Stimulated activated CD4-positive, alpha-beta T cell treated with anti-CD3 and anti-CD28 coated beads, Interleukin-1b, Interleukin-23, amount 100 ng/mL, for 48 hours (primary cell): Measurements from ENCODE around the gene CLK3.
"Not testable (repeated sequence)": the region's sequence is repeated elsewhere in the genome, so short reads cannot be mapped to it uniquely, and the experiment has no call there.

ENCODE experiments used
- DNase-seq: peaks from one replicate; pipeline ENCODE4 v3.0.0-alpha.2; 2020

The CLK3 gene

DNA sequence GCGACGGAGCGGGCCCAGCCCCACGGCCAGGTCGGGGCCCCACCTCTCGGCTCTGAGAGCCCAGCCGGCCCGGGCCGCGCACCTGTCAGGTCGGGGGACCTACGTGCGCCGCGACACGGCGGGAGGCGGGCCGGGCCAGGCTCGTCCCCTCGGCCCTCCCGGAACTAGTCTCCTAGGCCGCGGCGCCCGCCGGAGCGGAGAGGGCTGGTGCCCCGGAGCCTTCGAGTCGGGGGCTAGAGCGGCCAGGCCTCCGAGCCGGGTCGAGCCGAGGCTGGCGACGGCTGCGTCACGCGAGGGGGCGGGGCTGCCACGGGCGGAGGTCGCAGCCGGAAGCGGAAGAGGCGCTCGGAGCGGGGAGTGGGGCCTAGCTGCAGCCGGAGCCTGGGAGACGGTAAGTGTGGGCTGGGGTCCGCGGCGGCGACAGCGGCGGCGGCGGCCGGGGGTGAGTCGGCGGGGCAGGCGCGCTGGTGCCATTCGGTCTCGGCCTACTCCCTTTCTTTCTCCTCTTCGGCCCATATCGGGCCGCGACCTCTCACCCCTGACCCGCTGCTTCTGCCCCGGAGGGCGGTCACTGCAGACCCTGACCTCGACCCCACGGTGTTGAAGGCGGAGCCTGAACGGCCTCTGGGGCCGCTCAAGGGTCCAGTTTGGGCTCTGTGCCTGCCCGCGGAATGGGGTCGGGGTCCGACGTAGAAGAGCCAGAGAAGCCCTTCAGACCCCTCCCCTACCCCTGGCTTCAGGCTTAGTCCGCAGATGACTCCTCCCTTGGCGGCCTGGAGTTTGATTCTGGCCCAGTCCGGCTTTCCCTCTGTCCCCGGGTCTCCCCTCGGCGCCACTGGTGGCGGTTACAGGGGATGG lies at the start of gene CLK3:
Gene CLK3 (plus strand): TSS at position 329 of the 858 bp plus-strand sequence. CDS start 3,361 bp downstream, outside the sequence.
- peak; percentile 97 for DNase-seq

DNA sequence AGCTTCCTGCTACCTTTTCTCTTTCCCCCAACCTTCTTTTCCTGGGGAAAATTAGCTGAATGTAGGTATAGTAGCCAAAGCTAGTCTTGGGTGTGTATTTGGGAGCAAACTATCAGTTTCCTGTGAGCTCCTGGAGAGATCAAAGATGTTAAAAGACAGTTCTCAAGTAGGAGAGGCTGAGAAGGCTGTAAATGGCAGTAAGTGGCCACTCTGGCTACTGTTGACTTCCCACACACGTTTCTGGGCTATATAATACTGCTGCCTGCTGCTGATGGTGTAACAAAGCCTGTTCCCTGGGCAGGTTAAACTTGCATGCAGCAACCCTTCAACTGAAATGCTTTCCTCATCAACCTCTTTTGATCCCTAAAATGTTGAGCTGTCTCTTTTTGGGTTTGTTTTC lies 47.0 kb upstream of the CLK3 start:
- no peak for DNase-seq

DNA sequence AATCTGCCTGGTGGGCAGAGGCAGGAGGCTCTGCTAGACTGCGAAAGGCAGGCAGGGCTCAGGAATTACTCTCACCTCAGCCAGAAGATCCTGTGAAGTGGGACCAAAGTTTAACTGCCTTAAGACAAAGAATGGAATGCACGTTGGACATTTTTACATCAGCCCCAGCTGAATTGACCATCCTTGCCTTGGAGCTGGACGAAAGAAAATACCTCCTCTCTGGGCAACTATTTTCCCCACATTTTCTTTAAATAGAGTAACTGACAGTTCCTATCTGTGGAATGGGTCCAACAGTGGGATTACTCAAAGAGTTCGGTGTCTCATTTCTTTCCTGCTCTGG lies 45.9 kb upstream of the CLK3 start:
- DNase-seq: no peak

DNA sequence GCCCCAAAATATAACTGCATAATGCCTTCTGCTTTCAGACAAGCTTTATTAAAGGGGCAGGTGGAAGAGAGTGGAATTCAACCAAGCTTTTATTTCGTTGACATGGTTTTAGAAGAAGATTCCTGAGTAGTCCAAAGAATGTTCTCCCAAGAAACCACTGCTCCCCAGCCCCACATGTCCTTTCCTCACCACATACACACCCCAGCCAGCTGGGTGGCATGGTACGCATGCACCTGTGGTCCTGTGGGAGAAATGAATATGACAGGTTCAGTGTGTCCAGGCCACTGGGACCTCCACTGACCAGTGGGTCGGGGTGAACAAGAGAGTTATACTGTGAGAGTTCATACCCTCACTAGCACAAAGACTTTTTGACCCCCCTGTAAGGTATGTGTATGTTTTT lies 44.4 kb upstream of the CLK3 start:
- no peak for DNase-seq

DNA sequence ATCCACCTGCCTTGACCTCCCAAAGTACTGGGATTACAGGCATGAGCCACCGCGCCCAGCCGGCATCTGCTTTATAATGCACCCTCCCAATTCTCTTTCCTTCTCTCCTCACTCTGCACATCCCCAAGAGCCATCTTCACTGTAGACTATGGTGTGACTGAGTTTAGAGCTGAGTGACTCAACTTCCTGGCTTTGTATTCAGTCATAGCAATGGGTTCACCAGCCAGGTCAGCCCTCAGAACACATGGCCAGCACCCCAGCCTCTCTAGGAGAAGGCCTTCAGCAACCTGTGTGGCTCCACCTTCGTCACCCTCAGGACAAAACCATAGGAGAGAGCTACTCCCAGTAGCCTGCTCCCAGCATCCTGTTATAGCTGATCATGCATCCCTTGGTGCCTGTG lies 41.6 kb upstream of the CLK3 start:
- DNase-seq: peak; percentile 7

DNA sequence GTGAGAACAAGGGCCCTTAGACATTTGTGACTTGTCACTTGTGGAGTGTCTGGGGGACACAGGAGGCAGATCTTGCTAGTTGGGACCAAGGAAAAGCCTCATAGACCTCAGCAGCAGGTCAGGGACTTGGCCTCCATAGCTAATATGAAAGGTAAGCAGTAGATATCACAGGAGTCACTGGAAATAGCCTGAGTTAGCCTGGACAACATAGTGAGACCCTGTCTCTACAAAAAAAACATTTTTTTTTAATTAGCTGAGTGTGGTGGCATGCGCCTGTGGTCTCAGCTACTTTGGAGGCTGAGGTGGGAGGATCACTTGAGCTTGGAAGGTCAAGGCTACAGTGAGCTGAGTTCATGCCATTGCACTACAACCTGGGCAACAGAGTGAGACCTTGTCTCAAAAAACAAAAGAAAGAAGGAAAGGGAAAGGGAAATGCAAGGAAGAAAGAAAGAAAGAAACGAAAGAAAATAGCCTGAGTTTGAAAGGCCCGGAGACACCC lies 37.1 kb upstream of the CLK3 start:
- no peak for DNase-seq

DNA sequence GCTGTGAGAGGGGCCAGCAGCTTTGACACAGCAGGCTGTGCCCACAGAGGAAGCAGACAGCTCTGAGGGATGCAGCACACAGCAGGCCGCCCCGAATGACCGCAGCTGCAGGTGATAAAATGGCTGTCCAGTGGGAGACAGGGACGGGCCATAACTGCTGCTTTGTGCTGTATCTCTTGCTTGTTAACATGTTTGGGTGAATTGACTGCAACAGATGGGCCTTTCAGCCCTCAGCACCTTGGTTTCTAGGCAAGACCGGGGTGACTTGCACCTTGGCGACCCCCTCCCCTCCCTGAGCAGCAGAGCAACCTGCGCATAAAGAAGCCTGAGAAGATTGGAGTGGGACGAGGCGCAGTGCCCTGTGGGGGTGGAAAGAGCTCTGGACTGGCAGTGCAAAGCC lies 36.6 kb upstream of the CLK3 start:
- no peak for DNase-seq

DNA sequence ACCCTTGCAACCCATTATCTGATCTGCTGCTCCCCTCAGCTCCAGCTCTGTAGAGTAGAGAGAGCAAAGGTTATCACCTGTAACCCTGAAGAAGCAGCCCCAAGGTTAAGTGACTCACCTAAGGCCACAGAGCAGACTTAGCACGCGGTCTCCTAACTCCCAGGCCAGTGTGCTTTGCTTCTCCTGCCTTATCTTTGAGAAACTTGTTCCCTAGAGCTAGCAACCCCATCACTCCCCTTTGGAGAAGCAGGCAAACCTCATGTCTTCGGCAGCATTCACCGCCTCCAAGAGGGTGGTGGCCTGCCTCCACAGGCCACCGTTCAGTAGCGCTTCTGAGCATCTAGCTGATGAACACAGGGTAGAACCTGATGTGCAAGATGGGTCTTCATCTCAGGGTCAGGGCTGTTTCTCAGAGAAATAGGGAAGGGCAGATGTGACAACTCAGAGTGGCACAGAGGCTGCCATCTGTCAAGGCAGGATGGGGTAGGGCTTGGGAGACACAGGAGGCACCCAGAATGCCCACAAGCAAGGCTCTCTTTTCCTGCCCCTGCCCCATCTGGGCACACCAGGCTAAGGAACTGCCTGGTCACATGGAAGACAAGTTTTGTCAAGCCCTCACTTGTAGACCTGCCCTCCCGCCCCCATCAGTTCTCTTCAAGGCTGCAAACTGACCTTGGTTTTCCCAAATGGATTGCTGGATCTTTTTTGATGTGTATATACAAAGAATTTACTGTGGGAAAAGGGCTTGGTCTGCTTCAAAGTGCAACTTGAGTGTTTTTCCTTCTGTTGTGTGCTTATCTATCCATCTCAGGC lies 34.9 kb upstream of the CLK3 start:
- no peak for DNase-seq

DNA sequence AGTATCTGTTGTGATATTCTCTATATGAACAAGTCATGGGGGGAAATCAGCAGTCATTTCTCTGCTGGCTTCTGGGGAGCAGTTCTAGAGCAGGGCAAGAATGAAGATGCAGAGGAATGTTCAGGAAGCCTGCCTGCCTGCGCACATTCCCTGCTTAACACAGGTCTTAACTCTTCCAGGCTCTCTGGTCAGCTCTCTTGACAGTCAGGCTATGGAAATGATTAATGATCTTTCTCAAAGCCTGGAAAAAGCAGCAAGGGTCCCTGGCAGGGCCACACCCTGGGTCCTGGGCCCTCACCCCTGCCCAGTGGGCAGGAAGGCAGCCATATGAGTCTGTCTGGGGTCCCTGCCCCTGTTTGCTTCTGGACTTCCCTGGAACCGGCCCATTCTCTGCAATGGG lies 31.4 kb upstream of the CLK3 start:
- no peak for DNase-seq

DNA sequence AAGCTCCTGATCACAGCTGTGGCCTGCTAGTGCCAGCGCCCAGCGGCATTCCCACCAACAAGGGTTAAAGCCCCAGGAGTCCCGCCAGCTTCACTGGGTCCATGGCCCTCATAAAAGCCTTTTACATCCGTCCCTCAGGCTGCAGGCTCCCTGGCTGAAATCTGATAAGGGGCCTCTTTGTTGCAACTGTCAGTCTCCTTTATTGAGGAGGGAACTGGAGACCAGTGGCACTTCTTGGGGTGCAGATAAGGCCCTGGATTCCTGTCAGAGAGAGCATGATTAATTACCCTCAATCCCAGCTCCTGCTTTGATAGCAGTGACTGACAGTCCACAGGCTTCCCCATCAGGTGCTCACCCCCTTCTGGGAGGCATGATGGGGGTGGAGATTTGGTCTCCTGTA lies 30.9 kb upstream of the CLK3 start:
- DNase-seq: no peak

DNA sequence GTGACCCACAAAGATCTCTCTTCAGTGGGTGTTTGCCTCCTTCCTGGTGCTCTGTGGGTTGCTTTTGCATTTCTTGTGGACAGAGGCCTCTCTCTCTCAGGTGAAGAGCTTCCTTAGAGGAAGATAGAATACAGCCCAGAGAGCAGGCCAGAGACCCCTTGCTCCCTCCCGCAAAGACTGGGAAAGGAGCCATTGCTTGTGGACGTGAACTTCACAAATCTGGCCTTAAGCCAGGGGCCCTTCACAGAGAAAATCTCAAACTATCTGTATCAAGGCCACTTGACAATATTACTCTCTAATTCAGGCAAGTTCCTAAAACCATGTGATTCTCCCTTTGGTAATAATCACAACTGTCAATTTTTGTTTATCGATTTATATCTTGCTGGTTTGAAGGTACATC lies 30.4 kb upstream of the CLK3 start:
- DNase-seq: no peak

DNA sequence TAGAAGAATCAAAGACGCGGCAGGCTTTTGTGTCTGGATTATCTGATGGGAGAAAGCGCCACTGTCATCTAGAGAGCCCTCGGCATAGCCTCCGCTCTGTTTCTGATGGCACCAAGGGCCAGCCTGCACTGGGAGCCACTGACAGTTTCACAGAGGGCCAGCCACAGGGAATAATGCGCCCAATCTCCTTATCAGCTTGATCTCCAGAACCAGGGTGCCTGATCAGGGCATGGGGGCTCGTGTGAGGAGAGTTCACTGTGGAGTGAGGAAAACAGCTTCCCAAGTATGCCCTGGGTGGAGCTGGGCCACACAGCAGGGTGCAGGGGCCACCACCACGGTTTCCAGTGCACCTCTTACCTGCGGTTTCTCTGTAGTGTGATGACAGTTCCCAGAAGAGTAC lies 29.8 kb upstream of the CLK3 start:
- no peak for DNase-seq

DNA sequence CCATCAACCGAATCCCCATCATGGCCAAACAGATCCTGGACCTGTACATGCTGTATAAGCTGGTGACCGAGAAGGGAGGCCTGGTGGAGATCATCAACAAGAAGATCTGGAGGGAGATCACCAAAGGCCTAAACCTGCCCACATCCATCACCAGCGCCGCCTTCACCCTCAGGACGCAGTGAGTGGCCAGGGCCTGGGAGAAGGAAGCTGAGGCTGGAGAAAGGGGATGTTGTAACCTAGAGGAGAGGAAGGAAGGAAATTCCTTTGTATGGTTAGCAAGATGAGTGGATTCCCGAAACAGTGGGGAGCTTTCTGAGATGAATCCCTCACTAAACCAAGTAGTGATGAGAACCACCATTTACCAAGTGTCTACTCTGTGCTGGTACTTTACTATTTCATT lies 25.8 kb upstream of the CLK3 start:
- no peak for DNase-seq

DNA sequence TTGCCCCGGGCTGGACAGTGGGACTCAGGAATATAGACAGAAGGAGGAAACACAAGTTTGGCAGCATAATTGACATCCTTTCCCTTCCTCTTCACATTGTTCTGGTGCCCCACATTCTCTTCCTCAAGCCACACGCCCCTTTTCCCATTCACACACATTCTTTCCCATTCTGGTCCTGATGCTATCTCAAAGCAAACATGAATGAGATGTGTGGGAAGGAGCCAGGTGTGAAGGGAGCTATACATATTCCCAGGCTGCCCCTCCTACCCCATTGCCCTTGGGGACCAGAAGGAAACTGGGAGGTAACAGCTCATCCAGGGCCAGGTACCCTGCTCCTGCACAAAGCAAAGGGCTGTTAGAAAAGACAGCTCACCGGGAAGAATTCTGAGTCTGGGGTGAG lies 23.4 kb upstream of the CLK3 start:
- DNase-seq: no peak

DNA sequence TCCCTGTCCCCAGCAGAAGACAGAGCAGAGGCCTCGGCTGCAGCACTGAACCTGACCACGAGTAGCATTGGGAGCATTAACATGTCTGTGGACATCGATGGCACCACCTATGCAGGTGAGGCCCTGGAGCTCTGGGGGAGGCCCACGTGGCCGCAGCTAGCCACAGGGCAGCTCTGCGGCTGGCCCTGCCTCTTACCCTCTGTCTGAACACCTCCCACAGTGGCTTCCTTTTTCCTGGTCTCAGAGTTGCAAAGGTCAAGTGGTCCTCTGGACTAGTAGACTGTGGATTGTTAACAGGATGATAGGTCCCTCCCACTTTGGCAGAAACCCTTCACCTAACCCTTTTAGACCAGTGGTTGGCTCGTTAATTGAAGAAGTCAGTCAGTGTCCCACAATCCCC lies 22.5 kb upstream of the CLK3 start:
- DNase-seq: no peak

DNA sequence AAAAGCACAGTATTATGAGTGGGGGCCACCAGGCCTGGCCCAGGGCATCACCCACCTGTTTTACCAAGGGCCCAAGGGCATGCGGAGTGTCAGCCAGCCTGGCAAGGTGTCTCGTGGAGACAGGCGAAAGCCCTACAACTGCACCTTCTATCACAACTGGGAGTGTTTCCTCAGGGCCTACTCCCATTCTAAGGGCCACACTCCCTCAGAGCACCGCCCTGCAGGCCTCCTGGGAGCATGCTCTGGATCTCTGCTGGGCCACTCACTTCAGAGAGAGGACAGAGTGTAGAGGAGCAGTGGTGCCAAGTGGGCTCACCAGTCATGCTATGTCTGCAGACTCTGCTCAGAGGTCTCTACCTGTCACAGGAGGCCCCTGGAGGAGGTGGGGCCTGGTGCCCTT lies 21.2 kb upstream of the CLK3 start:
- DNase-seq: no peak

DNA sequence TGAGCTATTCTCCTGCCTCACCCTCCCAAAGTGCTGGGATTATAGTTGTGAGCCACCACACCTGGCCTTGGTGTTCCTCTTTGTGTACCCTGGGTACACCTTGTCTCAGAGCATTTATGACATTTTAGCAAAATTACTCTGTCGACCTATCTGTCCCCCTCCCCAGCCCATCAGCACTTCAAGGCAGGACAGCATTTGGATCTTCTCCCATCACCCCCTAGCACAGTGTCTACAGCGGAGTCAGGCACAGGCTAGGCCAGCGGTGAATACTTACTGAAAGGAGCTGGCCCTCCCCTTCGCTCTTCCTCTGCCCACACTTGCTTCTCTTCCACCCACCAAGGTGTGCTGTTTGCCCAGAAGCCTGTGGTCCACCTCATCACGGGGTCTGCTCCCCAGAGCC lies 20.4 kb upstream of the CLK3 start:
- DNase-seq: no peak

DNA sequence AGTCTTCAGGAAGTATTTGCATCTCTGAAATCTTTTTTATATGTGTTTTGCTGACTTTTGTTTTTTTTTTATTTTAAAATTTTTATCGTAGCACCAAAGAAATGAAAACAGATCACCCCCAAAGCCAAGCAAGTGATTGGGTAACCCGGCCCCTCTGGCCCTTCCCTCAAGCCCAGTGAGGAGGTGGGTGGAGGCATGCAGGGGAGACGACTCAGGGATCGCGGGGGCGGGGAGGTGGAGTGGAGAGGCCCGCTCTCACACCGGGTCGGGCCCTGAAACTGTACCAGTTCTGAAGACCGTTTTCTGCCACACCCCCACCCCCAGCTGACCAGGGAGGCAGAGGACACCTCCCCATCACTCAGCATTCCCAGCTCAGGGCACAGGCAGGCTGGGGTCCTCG lies 18.9 kb upstream of the CLK3 start:
- DNase-seq: not testable (repeated sequence)

DNA sequence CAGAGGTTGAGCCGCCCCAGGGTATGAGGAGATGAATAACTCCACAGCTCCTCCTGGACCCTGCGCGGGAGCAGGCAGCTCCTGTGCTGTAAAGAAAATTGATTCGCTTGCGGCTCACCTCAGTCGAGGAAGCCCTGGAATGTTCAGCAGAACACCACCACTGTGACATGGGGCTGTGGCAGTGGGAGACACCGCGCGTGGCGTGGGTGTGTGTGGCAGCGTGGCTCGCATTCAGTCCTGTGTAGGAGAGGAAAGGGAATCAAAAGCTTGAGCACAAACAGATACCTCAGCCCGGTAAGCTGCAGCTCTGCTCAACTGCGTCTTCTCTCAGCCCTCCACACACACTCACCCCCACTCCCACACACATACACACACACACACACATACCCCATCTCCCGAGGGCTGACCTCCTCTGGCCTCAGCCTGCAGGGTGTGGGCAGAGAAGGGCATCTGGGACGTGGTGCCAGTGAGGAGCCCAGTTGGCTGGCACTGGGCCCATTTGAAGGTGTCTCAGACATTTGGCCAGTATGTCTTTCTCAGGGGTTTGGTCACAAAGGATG lies 18.4 kb upstream of the CLK3 start:
- DNase-seq: not testable (repeated sequence)

DNA sequence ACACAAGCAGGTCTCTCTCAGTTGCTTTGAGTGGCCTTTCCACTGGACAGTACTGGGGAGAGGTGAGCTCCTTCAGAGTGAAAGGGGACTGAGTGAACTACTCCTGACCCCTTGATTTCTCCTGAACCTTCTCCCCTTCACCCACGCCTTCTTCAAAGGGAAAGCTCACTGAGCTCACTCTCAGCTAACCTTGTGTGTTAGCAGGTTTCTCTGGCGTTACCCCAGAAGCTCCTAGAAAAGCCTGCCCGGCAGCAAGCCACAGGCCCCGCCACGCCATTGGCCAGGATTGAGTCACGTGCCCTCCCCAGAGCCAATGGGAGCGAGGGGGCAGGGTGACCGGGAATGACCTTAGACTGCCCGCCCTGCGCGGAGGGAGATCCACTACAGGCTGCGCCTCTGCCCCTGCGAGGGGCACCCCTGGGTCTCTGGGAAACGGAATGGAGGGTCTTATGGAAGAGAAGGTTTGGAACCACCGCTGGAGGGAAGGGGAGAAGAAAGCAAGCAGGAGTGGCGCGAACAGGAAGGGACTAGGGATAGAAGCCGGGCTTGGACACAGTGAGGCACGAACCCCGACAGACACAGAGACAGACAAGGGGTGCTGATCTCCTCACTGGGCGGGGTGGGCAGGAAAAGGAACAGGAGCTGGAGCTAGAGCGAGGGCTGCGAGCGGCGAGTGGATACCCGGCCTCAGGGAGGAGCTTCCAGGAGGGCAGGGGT lies 17.4 kb upstream of the CLK3 start:
- DNase-seq: peak; percentile 89

DNA sequence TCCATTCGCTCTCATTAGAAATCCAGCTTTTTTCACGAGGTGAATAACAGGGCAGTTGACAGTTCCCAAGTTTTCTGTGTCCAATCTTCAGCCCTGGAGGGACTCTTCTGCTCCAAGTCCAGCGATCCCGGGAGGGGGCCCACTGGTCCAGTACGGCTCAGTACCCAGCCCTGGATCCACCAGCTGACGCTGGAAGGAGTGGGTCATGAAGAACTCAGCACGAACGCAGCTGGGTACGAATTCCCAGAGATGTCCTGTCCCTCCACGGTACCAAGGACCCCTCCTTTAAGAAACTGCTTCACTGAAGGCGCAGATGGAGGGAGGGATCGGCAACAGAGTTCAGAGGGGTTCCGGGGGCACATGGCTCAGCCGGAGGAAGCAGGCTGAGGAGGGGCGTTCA lies 16.5 kb upstream of the CLK3 start:
- DNase-seq: no peak

DNA sequence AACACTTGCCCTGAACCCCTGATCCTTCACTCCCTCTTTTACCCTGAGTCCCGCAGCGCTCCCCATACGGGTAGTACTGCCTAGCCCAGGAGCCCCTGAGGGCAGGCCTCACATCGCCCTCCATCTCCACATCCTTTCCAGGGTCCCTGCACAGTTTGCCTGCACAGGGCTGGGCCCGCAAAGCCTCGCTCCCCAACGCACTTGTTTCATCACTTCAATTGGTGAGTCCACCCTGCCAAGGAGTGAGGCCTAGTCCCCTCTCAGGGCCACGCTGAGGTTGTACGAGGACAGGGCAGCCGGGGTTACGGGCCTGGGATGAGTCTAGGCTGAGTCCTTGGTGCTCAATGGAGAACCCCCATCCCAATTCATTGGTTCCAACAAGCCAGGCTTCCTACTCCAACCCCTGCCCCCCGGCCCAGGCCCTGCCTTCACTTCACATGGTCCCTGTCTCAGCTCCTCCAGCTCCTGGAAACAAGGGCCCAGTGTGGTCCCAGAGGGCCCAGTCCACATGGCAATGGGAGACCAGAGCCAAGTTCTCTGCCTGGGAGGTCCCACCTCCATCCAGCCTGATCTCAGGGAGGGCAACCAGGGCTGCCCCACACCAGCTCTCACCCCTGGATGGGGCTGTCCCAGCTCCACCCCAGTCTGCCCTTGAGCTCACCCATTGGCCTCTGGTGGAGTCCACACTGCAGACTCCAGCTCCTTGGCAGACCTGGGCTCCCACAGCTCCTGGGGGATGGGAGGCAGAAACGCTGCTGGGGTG lies 12.4 kb upstream of the CLK3 start:
- no peak for DNase-seq
